Measurements from ENCODE around the gene SRGAP3. TPM values are rescaled to one million over a fixed set of nuclear protein-coding genes. Genes with fewer than 3 reads are reported as not detected.

Gene SRGAP3
- total RNA-seq, 1 experiment from 2014 or later, result 0.69 TPM

DNA sequence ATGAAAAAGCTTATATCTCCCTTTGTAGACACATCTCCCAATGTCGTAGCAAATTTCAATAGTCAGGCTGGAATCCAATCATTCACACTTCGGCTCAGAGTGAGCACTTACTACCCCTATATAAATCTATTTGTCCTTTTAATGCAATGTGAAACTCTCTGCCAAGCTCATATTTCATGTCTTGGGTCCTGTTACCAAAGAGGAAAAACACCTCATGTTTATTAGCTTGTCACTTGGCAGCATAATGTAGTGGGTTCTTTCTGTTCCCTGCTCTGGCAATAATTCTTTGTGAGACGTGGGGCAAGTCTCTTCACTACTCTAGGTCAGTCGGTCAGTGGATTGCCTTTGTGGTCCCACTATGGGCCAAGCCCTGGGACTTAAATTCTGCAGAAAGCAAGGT, 107.1 kb downstream of the SRGAP3 start:
- H3K9me3 ChIP-seq (ENCODE audit: low read depth, low read length, poor library complexity, severe bottlenecking), result no peaks in the 10 kb centered on the region
- H3K4me1 ChIP-seq (ENCODE audit: insufficient read depth, low read length, poor library complexity, severe bottlenecking), result no peaks in the 10 kb centered on the region
- ChIA-PET CTCF (no interaction called here), POLR2A (ENCODE audit: low non-redundant PET) (no interaction called here)
- no peaks in the 10 kb centered on the region for H3K36me3 ChIP-seq (ENCODE audit: insufficient read depth, low read length, poor library complexity, severe bottlenecking)
- BruUV-seq (replicated peaks), result no TSS peak
- H3K27ac ChIP-seq (ENCODE audit: low read depth, low read length, poor library complexity, severe bottlenecking), result no peak overlapping the region
- intact Hi-C loops (cut with micrococcal nuclease; ENCODE audit: unreplicated experiment), result no loop called here
- no peak for DNase-seq (ENCODE audit: low spot score)
- H3K27me3 ChIP-seq (replicated peaks; ENCODE audit: insufficient read depth, low read depth, low read length, poor library complexity), result peaks cover 6% of the 10 kb centered on the region
- H3K4me3 ChIP-seq (ENCODE audit: low read depth, low read length, poor library complexity, severe bottlenecking), result no peak overlapping the region
- TF ChIP-seq CTCF (conservative IDR thresholded peaks at IDR 0.05; ENCODE audit: low read depth, low read length), result no peak
- TF ChIP-seq EZH2 (IDR thresholded peaks at IDR 0.05; ENCODE audit: borderline replicate concordance, low read depth, low read length, poor library complexity, severe bottlenecking), result no peak

- H3K9me3 ChIP-seq (ENCODE audit: low read depth, low read length, poor library complexity, severe bottlenecking), result no peaks in the 10 kb centered on the region
- H3K4me1 ChIP-seq (ENCODE audit: insufficient read depth, low read length, poor library complexity, severe bottlenecking), result no peaks in the 10 kb centered on the region
- CTCF ChIA-PET, result no interaction called here
- intact Hi-C loops (cut with micrococcal nuclease; ENCODE audit: unreplicated experiment), result no loop called here
- no TSS peak for BruUV-seq (replicated peaks)
- POLR2A ChIA-PET (ENCODE audit: low non-redundant PET), result no interaction called here
- H3K36me3 ChIP-seq (ENCODE audit: insufficient read depth, low read length, poor library complexity, severe bottlenecking), result no peaks in the 10 kb centered on the region
- H3K27ac ChIP-seq (ENCODE audit: low read depth, low read length, poor library complexity, severe bottlenecking), result no peak overlapping the region
- H3K4me3 ChIP-seq (ENCODE audit: low read depth, low read length, poor library complexity, severe bottlenecking), result no peak overlapping the region
- TF ChIP-seq EZH2 (IDR thresholded peaks at IDR 0.05; ENCODE audit: borderline replicate concordance, low read depth, low read length, poor library complexity, severe bottlenecking), result no peak
- no peak for TF ChIP-seq CTCF (conservative IDR thresholded peaks at IDR 0.05; ENCODE audit: low read depth, low read length)
- DNase-seq (ENCODE audit: low spot score), result no peak
- H3K27me3 ChIP-seq (replicated peaks; ENCODE audit: insufficient read depth, low read depth, low read length, poor library complexity), result peaks cover 10% of the 10 kb centered on the region
These were observed 107.5 kb downstream of the SRGAP3 start for GRCh38 chr3:9141928-9142289.

- POLR2A ChIA-PET (ENCODE audit: low non-redundant PET), result no interaction called here
These were observed 110.1 kb downstream of the SRGAP3 start for GRCh38 chr3:9139366-9139765.

More at GRCh38 chr3:9139366-9139765, 110.1 kb downstream of the SRGAP3 start:
- intact Hi-C loops (cut with micrococcal nuclease; ENCODE audit: unreplicated experiment), result no loop called here
- H3K27me3 ChIP-seq (replicated peaks; ENCODE audit: insufficient read depth, low read depth, low read length, poor library complexity), result peaks cover 28% of the 10 kb centered on the region
- no peak overlapping the region for H3K27ac ChIP-seq (ENCODE audit: low read depth, low read length, poor library complexity, severe bottlenecking)
- no peak for DNase-seq (ENCODE audit: low spot score)
- TF ChIP-seq CTCF (conservative IDR thresholded peaks at IDR 0.05; ENCODE audit: low read depth, low read length), result no peak
- no peak for TF ChIP-seq EZH2 (IDR thresholded peaks at IDR 0.05; ENCODE audit: borderline replicate concordance, low read depth, low read length, poor library complexity, severe bottlenecking)
- CTCF ChIA-PET, result no interaction called here
- no peaks in the 10 kb centered on the region for H3K36me3 ChIP-seq (ENCODE audit: insufficient read depth, low read length, poor library complexity, severe bottlenecking)
- BruUV-seq (replicated peaks), result no TSS peak
- H3K9me3 ChIP-seq (ENCODE audit: low read depth, low read length, poor library complexity, severe bottlenecking), result no peaks in the 10 kb centered on the region
- H3K4me1 ChIP-seq (ENCODE audit: insufficient read depth, low read length, poor library complexity, severe bottlenecking), result no peaks in the 10 kb centered on the region
- H3K4me3 ChIP-seq (ENCODE audit: low read depth, low read length, poor library complexity, severe bottlenecking), result no peak overlapping the region

All from A673 (cell line).